Neural cell (in vitro differentiated cells): ENCODE results near the gene ATXN2L.

ENCODE experiments used
- CTCF ChIP-seq: fragments of 450-650 bp; IDR thresholded peaks from 2 replicates; pipeline ENCODE4 v1.5.1; 2014; ENCODE audit warnings: antibody characterized with exemption, mild to moderate bottlenecking, moderate library complexity; ENCODE audit not compliant: poor library complexity, severe bottlenecking
- EZH2 ChIP-seq: fragments of 200-600, 300-800 bp; shearing (Covaris generic), sonication (generic); IDR thresholded peaks from 2 replicates; pipeline ENCODE4 v1.6.1; 2014; ENCODE audit warnings: antibody characterized with exemption, low read length, borderline replicate concordance, mild to moderate bottlenecking; ENCODE audit not compliant: insufficient read depth, poor library complexity, severe bottlenecking
- POLR2AphosphoS5 ChIP-seq: IDR thresholded peaks from 2 replicates; pipeline ENCODE4 v1.6.1; 2012
- RAD21 ChIP-seq: fragments of 450-650 bp; conservative IDR thresholded peaks from 2 replicates; pipeline ENCODE4 v1.6.1; 2014; ENCODE audit warnings: antibody characterized with exemption, mild to moderate bottlenecking, moderate library complexity
- SMC3 ChIP-seq: fragments of 450-650 bp; conservative IDR thresholded peaks from 2 replicates; pipeline ENCODE4 v1.6.1; 2014; ENCODE audit warnings: antibody characterized with exemption, mild to moderate bottlenecking, moderate library complexity; ENCODE audit not compliant: poor library complexity
- TAF1 ChIP-seq: IDR thresholded peaks from 2 replicates; pipeline ENCODE4 v1.6.1; 2012; ENCODE audit warnings: low read depth

GRCh38 chr16:28876019-28876659, 53.3 kb downstream of the ATXN2L start:
- TF ChIP-seq CTCF = no peak
- TF ChIP-seq POLR2AphosphoS5 = no peak
- TF ChIP-seq RAD21 = no peak
- TF ChIP-seq TAF1 = no peak
- no peak for TF ChIP-seq SMC3
- no peak for TF ChIP-seq EZH2
